Endothelial cell of umbilical vein (primary cell): ENCODE measurements around the gene MAP3K19. TPM values are rescaled to one million over a fixed set of nuclear protein-coding genes. Genes with fewer than 3 reads are reported as not detected.
A peak's percentile ranks its signal among the peaks of the same experiment; 100 is the strongest.

Experiments
- BruUV-seq: library from RNA; stranded (reverse); fragments of 400-500 nt; replicated peaks from 2 replicates; lab custom pipeline; 2021; lab: Mats Ljungman, UMichigan
- CTCF ChIA-PET: fragments of 300-600, 350-600 bp; sonication (Branson Sonifier 250); formaldehyde crosslinking; loops from one replicate; lab custom pipeline; 2021; ENCODE audit warnings: antibody characterized with exemption, inconsistent platforms; lab: Charles Lee
- POLR2A ChIA-PET: fragments of 300-600, 350-600 bp; sonication (Branson Sonifier 250); formaldehyde crosslinking; loops from one replicate; lab custom pipeline; 2021; ENCODE audit warnings: antibody characterized with exemption, inconsistent platforms; lab: Charles Lee
- DNase-seq: peaks from one replicate; pipeline ENCODE4 v3.0.0-alpha.2; 2011; ENCODE audit warnings: low read depth, low spot score
- FAIRE-seq: peaks from 2 replicates; lab custom pipeline; 2011; peaks lifted over from hg19 to GRCh38; lab: Jason Lieb, UNC
- H2AFZ ChIP-seq: 2 replicates; pipeline ENCODE4 v1.6.0; 2012; ENCODE audit warnings: low read depth, low read length, control low read depth, inconsistent platforms
- H3K27ac ChIP-seq: 2 replicates; pipeline ENCODE4 v1.5.1; 2011; ENCODE audit warnings: low read depth, mild to moderate bottlenecking, control low read depth, low read length, moderate library complexity; ENCODE audit not compliant: insufficient read depth
- H3K27me3 ChIP-seq, 2 experiments: 2 replicates each; pipeline versions ENCODE4 v1.6.0 to v1.6.1; 2011; ENCODE audit warnings: low read length in 2 of 2, mixed read lengths in 1 of 2; ENCODE audit not compliant: control insufficient read depth in 2 of 2, insufficient read depth in 2 of 2
- H3K36me3 ChIP-seq, 2 experiments: 2 replicates in 1 of 2; 3 replicates in 1 of 2; pipeline ENCODE4 v1.5.1; 2011; ENCODE audit warnings: low read length in 2 of 2, mild to moderate bottlenecking in 1 of 2, moderate library complexity in 1 of 2; ENCODE audit not compliant: control insufficient read depth in 2 of 2, insufficient read depth in 2 of 2; ENCODE audit errors: extremely low read depth in 1 of 2
- H3K4me1 ChIP-seq: 3 replicates; pipeline ENCODE4 v1.5.1; 2011; ENCODE audit warnings: mild to moderate bottlenecking, low read length; ENCODE audit not compliant: control insufficient read depth, insufficient read depth; ENCODE audit errors: extremely low read depth
- H3K4me2 ChIP-seq: 2 replicates; pipeline ENCODE4 v1.6.1; 2011; ENCODE audit warnings: low read length, control low read depth, mixed read lengths; ENCODE audit not compliant: insufficient read depth
- H3K4me3 ChIP-seq, 3 experiments: fragments of 200-600 bp in 1 of 3; sonication (generic), shearing (Covaris generic) in 1 of 3; replicated peaks in 1 of 3; 2 replicates each; pipeline ENCODE4 v1.5.1; 2011 to 2016; ENCODE audit warnings: control low read depth in 3 of 3, low read length in 3 of 3, mild to moderate bottlenecking in 2 of 3, inconsistent platforms in 1 of 3, low read depth in 1 of 3, moderate library complexity in 1 of 3; ENCODE audit not compliant: insufficient read depth in 1 of 3
- H3K79me2 ChIP-seq: 2 replicates; pipeline ENCODE4 v1.6.0; 2012; ENCODE audit warnings: low read length, inconsistent platforms; ENCODE audit not compliant: control insufficient read depth, insufficient read depth
- H3K9ac ChIP-seq: replicated peaks from 2 replicates; pipeline ENCODE3; 2011; ENCODE audit warnings: low read length, control low read depth; ENCODE audit not compliant: insufficient read depth; ENCODE audit errors: extremely low read depth
- H3K9me1 ChIP-seq: replicated peaks from 3 replicates; pipeline ENCODE4 v1.6.0; 2011; ENCODE audit warnings: mild to moderate bottlenecking, low read length; ENCODE audit not compliant: control insufficient read depth, insufficient read depth; ENCODE audit errors: extremely low read depth
- H3K9me3 ChIP-seq: replicated peaks from 2 replicates; pipeline ENCODE4 v1.5.1; 2012; ENCODE audit warnings: low read length, inconsistent platforms; ENCODE audit not compliant: control insufficient read depth, insufficient read depth
- H4K20me1 ChIP-seq: replicated peaks from 2 replicates; pipeline ENCODE3; 2011; ENCODE audit warnings: mild to moderate bottlenecking, low read length; ENCODE audit not compliant: control insufficient read depth, insufficient read depth; ENCODE audit errors: extremely low read depth
- CTCF ChIP-seq, 2 donors: IDR thresholded peaks; 1 replicate in 1 of 2; 2 replicates in 1 of 2; pipeline ENCODE4 v1.5.1; 2011; ENCODE audit warnings: low read length in 2 of 2, mild to moderate bottlenecking in 2 of 2, moderate library complexity in 2 of 2, control low read depth in 1 of 2, inconsistent platforms in 1 of 2, low read depth in 1 of 2; ENCODE audit not compliant: insufficient read depth in 1 of 2; ENCODE audit errors: extremely low read depth in 1 of 2
- EZH2 ChIP-seq: IDR thresholded peaks from 2 replicates; pipeline ENCODE4 v1.6.1; 2012; ENCODE audit warnings: borderline replicate concordance, low read depth, mild to moderate bottlenecking, moderate library complexity, low read length, inconsistent platforms; ENCODE audit not compliant: severe bottlenecking
- FOS ChIP-seq: IDR thresholded peaks from 2 replicates; pipeline ENCODE4 v1.6.1; 2011; ENCODE audit warnings: mild to moderate bottlenecking, low read length, moderate library complexity, borderline replicate concordance; ENCODE audit not compliant: insufficient read depth
- JUN ChIP-seq: IDR thresholded peaks from 2 replicates; pipeline ENCODE4 v1.6.1; 2011; ENCODE audit warnings: borderline replicate concordance, low read depth; ENCODE audit not compliant: insufficient read length, insufficient read depth
- MAX ChIP-seq: IDR thresholded peaks from 2 replicates; pipeline ENCODE4 v1.6.1; 2011; ENCODE audit not compliant: insufficient read depth, insufficient read length
- MYC ChIP-seq: IDR thresholded peaks from one replicate; pipeline ENCODE4 v1.6.1; 2011; ENCODE audit warnings: mild to moderate bottlenecking, low read depth, low read length
- POLR2A ChIP-seq: IDR thresholded peaks from 2 replicates; pipeline ENCODE4 v1.6.1; 2012; ENCODE audit warnings: low read depth, mild to moderate bottlenecking, control low read depth, low read length
- POLR2AphosphoS5 ChIP-seq: IDR thresholded peaks from 2 replicates; pipeline ENCODE4 v1.6.1; 2012; ENCODE audit warnings: low read depth, mild to moderate bottlenecking, control low read depth, low read length, moderate library complexity; ENCODE audit not compliant: insufficient read depth
- dilution Hi-C: fragments of 300-500 bp; cut with MboI; formaldehyde crosslinking; loops from one replicate; pipeline ENCODE4 v1.15.0; 2019; ENCODE audit warnings: low sequenced_read_pairs; ENCODE audit not compliant: extremely low pct_ligation_motif_present
- intact Hi-C: fragments of 100-400 bp; cut with micrococcal nuclease; formaldehyde crosslinking; loops from one replicate; pipeline ENCODE4 v1.10.0; 2022
- polyA plus RNA-seq, 4 experiments: library from polyadenylated mRNA; depleted of rRNA in 3 of 4; stranded (reverse) in 3 of 4; unstranded in 1 of 4; fragments of >200 nt; gene quantifications; 2 replicates each; pipeline versions ENCODE4 v1.2.1 to v1.2.3, GENCODE V29; 2011 to 2012; ENCODE audit warnings: missing spikeins in 1 of 4
- total RNA-seq: library from RNA; stranded (reverse); gene quantifications from 2 replicates; pipeline ENCODE4 v1.2.3, GENCODE V29; 2021

MAP3K19 gene
- total and polyA plus RNA-seq, 2 donors (not counting 3 experiments of a cell fraction or from before 2014, with no cell fraction given), result not detected

- BruUV-seq, result no TSS peak
- peaks cover 32% of the 10 kb centered on the region for H4K20me1 ChIP-seq
- no peaks in the 10 kb centered on the region for H3K27me3 ChIP-seq
- dilution Hi-C loops, result no loop called here
- FAIRE-seq, result no peak
- intact Hi-C loops, result no loop called here
- H3K4me1 ChIP-seq, result peaks cover 6% of the 10 kb centered on the region
- peaks cover 100% of the 10 kb centered on the region for H3K79me2 ChIP-seq
- ChIA-PET POLR2A (interaction anchor here (0.6 kb wide), 1 partner anchor 913 kb away, joined by 4 read pairs; no protein-coding TSS in a partner anchor), CTCF (interaction anchor here (0.8 kb wide), 1 partner anchor 8 kb away, joined by 3 read pairs; no protein-coding TSS in a partner anchor)
- peaks cover 0 to 6% of the 10 kb centered on the region in 2 experiments for H3K36me3 ChIP-seq
- no peak overlapping the region for H3K27ac ChIP-seq
- H3K4me3 ChIP-seq, result no peak overlapping the region
- TF ChIP-seq FOS (no peak), CTCF (IDR thresholded peaks at IDR 0.05; ENCODE audit: extremely low read depth in 1 of 2, insufficient read depth in 1 of 2, low read depth in 1 of 2, low read length in 2 of 2) (no peak), POLR2A (no peak), MAX (no peak), EZH2 (no peak), POLR2AphosphoS5 (no peak), JUN (no peak), MYC (no peak)
- peak; percentile 26 for DNase-seq
- H3K4me2 ChIP-seq, result no peak overlapping the region
- H2AFZ ChIP-seq, result no peak overlapping the region
- no peaks in the 10 kb centered on the region for H3K9me3 ChIP-seq
- no peaks in the 10 kb centered on the region for H3K9me1 ChIP-seq
- no peak overlapping the region for H3K9ac ChIP-seq
These were observed 120.9 kb downstream of the MAP3K19 start for GRCh38 chr2:134926231-134926931.
